IPS DF 19.7 (cell line): ENCODE measurements around the gene EGLN2.
A peak's percentile ranks its signal among the peaks of the same experiment; 100 is the strongest.
"Not testable (repeated sequence)": the region's sequence is repeated elsewhere in the genome, so short reads cannot be mapped to it uniquely, and the experiment has no call there.

Experiments
- DNase-seq: peaks from one replicate; pipeline ENCODE4 v3.0.0-alpha.2; 2013; ENCODE audit warnings: low read depth, low spot score

The EGLN2 gene

DNA sequence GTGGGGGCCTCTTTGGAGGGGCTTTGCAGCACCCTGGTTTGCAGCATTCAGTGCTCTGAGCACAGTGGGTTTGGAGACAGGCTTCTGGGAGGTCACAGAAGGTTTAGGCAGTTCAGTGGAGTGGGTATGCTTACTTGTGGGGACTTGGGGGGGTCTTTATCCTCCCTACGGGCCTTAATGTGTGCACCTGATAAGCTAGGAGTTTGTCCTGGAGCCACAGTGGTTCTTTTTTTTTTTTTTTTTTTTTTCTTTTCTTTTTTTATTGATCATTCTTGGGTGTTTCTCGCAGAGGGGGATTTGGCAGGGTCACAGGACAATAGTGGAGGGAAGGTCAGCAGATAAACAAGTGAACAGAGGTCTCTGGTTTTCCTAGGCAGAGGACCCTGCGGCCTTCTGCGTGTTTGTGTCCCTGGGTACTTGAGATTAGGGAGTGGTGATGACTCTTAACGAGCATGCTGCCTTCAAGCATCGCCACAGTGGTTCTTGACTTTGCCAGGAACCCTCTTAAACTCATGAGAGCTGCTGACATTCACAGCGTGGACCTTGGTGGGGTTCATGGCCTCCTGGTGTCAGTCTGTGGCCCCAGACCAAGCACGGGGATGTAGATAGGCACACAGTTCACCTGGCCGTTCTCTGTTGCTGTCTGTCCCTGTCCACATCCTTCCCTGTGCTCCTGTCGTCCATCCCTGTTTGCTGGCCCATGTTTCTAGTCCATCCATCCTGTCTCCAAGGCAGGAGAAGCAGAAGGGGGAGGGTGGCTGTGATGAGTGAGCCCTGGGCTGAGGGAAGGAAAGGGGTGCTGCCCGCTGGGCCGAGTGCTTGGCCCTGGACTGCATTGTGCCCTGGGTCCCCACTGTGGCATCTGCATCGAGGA is 2.7 kb downstream of the EGLN2 start:
- DNase-seq, result no peak

DNA sequence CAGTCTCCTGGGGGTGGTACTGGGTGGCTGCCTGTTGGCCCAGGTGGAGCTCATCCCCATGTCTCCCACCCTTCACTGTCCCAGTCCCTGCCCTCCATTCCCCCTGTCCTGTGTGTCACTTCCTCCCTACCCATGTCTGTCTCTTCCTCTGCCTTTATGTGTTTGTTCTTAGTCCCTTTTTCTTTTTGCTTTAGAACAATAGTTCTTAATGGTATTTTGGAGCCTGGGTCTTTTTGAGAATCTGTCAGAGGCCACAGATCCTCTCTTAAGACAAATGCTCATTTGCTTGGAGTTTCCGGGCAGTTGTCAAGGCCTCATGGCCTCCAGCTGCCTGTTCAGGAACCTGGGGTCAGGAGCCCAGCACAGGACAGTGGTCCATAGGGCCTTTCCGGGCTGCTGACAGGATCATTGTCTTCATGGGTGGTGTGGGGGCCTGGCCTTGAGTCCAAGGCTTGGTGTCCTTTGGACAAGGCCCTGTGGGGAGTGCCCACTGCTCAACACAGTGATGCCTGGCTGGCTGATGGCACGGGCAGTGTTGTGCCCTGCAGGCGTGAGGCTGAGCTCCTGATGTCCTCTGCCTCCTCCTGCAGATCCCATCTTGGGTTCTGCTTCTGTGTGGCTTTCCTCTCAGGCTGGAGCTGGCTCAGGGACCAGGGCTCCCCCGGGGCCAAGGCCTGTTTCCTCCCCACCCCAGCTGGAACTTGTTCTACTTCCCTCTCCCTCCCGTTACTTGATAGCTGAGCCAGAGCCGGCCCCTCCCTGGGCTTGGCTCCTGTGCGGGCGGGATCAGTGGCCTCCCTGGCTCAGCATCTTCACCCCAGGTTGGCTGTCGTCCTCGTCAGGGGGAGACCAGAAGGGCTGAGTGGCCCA is 3.5 kb downstream of the EGLN2 start:
- no peak for DNase-seq

DNA sequence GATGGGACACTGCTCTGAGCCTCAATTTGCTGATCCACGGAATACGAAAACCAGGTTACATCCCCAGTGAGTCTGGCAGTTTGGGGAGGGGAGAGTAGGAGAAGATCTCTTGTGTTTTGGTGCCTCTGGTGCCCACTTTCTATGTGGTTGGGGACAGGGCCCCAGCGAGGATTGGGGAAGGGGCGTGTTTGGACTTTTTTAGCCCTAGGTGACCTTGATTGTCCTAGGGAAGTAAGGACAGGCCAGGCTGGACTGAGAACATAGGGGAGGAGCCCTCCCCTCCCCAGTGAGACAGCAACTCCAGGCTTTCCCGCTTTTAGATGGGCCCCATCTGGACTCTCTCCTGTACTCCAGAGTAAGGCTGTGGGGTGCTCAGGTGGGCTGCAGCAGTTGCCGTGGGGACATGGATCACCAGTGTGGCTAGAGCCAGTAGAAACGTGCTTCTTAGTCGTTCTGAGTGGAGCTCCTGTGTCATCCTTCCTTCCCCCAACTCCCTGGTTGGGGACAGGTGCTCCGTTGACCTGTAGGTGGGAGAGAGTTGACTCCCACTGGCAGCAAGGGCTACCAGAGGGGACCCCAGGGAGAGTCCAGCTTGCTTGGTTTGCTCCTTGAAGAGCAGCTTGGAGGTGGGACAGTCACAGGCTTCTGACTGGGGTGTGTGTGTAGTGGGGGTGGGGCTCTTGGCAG is 4.3 kb downstream of the EGLN2 start:
- no peak for DNase-seq

DNA sequence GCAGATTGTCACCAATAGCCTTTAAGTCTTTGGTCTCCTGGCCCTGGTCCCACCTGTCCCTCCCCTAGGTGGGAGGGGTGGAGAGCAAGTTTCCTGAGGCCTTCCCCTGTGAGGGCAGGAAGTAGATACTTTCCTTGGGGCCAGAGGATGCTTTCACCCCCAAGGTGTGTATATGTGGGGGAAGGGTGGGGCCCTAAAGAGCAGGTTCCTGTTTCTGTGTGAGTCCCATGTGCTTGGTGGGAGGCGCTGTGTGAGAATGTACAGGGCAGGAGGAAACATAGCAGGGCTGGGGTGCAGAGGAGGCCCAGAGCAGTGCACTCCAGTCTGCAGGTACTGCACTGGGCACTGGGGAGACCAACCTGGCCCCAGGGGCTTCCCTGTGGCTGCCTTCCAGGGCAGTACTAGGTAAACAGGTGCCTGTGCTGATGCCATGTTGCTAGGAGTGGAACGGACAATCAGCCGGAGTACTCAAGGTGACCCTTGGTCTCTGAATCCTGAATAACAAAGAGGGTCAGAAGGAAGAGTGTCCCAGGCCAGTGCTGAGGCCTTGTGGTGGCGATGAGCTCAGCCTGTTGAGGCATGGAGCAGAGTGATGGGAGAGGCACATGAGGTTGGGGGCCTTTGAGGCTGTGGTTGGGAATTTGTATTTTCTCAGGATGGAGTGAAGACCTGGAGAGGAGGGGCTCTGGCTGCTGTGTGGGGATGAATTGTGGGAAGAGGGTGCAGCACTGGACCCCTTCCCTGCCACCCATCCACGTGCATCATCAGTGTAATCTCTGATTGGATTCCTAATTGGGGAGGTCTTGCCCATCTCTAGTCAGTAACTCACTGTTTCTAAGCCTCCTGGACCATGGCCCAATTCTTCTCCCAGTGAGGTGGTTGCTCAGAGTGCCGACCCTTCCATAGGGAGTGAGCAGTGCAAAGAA is 5.1 kb downstream of the EGLN2 start:
- DNase-seq, result no peak

DNA sequence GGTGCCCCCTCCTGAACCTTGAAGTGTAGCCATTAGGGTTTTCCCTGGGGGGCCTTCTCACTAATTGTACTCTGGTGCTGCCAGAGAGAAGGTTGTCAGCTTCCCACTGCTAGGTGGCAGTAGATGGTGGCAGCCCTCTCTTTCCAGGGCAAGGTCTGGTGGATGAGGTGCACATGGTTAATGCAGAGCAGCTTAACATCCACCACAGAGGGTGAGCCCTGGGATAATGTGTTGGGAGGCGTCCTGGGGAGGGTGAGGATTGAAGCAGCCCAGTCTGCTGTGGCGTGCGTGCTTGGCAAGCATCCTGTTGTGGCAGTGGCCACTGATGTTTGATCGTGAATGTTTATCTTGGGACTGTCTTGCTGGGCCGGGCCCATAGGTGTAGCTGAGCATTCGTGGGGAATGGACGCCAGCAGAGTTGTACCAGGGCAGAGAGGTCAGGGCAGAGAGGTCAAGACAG is 5.8 kb downstream of the EGLN2 start:
- DNase-seq, result no peak

DNA sequence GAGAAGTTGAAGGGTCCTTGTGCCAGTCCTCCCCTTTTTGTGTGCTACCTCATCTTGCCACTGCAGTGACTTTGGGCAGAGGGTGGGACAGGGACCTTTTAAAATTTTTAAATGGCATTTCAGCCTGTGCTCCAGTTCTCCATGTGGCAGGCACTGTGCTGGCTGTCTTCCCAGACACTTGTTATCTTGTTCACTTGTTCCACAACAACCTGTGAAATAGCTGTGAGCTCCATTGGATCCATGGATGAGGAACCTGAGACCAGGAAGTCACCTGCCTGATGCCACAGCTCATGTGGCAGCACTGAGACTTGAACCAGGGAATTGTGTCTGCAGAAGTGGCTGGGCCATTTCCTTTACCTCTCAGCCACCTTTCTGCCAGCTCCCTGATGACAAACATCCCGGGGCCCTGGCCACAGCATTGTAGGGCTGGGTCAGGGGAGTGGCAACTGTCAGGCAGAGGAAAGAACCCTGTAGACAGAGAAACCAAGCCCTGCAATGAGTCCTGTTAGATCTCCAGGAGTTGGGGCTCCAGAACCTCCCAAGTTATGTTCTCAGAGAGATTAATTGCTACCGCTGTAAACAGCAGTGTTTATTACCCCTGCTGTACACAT is 6.4 kb downstream of the EGLN2 start:
- DNase-seq, result no peak

DNA sequence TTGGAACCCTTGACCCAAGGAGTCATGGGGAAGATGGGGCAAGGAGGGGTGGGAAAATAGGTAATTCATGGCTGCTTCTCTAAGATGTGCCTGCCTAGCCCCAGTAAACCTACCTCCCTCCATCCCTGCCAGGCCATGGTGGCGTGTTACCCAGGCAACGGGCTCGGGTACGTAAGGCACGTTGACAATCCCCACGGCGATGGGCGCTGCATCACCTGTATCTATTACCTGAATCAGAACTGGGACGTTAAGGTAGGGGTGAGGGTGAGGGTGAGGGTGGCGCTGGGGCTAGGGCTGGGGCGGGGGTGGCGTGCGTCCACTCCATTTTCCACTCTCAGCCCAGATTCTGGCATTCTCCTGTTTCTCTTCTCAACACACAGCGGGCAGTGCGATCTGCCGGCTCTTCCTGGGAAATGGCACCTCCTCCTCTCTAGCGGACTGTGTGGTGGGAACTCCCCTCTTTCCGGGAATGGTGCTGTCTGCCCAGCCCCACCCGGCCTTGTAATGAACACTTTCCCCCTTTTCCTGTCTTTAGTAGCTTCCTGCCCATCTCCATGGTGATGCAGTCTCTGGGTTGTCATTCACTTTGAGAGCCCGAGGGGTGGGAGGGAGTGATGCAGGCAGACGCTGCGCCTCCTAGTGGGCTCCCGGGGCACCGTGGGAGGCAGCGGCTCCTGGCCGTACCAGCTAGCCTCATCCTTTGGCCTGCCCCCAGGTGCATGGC is 7.6 kb downstream of the EGLN2 start:
- DNase-seq, result peak; percentile 97

DNA sequence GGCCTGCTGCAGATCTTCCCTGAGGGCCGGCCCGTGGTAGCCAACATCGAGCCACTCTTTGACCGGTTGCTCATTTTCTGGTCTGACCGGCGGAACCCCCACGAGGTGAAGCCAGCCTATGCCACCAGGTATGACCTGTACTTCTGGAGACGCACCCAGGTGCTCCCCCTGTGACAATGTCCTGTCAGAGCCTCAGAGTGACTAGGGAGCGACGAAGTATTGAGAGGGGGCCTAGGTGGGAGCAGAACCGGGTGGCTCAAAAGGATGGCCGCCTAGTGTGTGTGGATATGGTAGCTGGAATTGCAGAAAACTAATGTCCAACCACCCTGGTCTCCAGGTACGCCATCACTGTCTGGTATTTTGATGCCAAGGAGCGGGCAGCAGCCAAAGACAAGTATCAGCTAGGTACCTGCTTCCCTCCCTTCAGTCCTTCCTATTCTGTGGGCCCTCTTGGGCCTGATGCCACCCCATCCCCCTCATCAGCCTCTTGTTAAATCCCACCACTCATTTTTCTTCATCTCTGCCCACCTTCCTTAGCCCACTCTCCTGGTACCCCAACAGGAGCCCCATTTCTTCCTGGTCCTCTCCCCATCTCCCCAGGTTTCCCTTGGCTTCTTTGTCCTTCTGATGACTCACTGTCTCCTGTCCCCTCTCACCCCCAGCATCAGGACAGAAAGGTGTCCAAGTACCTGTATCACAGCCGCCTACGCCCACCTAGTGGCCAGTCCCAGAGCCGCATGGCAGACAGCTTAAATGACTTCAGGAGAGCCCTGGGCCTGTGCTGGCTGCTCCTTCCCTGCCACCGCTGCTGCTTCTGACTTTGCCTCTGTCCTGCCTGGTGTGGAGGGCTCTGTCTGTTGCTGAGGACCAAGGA is 8.4 kb downstream of the EGLN2 start:
- no peak for DNase-seq

DNA sequence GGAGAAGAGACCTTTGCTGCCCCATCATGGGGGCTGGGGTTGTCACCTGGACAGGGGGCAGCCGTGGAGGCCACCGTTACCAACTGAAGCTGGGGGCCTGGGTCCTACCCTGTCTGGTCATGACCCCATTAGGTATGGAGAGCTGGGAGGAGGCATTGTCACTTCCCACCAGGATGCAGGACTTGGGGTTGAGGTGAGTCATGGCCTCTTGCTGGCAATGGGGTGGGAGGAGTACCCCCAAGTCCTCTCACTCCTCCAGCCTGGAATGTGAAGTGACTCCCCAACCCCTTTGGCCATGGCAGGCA is 9.0 kb downstream of the EGLN2 start:
- DNase-seq, result no peak

DNA sequence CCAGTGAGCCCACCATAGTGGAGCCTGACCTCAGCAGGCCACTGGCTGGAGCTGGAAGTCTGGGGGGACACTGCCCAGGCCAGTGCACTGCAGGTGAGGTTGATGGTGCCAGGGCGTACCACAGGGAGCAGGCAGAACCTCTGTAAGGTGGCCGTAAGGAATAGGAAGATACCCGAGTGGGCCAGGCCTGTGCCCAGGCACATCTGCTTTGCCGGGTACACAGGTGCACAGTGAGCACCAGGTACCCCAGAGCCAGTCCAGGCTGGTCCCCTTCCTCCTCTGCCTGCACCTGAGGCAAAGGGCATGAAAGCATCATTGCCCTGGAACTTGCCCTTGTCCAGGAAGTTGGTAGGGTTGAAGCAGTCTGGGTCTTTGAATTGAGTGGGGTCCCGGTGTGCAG is 9.5 kb downstream of the EGLN2 start:
- DNase-seq, result no peak

DNA sequence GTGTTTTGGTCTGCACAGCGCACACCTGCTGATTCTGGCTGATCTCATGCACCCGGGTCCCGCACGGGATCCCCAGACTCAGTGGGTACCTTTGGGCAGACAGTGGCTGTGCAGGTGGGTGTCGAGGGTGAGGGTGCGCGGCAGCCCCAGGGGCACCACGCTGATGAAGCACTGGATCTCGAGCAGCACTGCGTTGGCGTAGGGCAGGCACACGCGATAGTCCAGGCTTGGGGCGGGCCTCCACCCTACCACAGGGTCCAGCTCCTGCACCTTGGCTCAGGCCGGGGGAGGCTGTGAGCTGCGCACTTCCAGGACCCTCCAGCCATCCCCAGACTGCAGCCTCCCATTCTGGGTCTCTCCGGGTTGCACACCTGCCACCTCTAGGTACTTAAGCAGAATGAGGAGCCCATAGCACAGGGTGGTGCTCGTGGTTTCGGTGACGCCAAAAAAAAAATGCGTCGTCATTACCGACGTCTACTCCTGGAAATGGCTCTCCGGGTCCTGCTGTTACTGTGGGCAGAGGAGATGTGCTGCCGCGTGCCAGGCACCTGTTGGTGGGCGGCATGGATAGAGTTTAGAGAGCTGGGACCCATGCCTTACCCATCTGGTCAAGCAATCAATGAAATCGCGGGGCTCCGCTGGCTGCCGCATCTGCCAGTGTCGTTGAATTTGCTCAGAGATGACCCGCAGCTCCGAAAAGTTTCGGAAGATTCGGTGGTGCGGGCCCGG is 10.5 kb downstream of the EGLN2 start:
- no peak for DNase-seq

DNA sequence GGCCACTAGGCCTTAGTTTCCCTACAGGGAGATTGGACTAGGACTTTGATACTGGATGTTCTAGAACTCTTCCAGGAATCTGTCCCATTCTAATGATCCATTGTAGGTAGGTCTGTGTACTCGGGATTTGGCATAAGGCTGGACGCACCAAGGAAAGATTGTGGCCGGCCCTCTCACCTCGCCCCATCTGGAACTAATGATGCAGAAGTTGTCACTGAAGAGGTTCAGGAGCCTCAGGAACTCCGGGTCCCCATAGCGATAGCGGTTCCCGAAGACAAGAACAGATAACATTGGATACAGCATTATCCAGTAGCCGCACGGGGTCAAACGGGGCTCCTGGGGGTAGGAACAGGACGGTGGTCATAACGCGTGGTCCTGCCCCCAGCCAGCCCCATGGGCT is 11.2 kb downstream of the EGLN2 start:
- DNase-seq, result no peak

DNA sequence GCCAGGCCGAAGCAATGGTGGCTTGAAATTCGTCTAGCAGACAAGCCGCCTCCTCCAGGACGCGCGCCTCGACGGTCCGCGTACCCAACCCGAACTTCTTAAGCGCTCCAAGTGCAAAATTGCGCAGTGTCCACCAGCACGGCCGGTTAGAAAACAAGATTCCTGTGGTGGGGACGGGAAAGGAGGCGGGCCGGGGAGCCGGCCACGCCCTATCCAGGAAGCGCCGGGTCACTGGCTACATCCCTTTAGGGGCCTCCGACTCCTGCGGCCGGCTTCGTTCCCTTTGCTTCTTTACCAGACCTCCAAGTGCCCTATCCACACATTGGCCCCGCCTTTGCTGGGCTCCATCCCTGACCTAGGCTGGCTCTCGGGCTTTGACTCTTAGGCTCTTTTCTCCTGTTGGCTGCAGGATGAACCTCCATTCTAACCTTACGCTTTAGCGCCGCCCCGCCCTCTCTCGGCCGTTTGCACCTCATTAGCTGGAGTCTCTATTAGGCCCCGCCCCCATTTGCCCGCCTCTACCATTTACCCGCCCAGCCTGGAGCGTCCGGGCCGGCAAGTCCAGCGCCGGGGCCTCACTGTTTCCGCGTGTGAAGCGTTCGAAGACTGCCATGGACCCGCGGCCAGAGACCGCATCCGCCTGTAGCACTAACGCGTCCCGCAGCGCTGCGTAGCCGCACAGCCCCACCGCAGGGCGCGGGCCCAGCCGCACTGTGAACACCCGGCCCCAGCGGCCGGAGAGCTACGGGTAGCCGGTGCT is 11.8 kb downstream of the EGLN2 start:
- not testable (repeated sequence) for DNase-seq

DNA sequence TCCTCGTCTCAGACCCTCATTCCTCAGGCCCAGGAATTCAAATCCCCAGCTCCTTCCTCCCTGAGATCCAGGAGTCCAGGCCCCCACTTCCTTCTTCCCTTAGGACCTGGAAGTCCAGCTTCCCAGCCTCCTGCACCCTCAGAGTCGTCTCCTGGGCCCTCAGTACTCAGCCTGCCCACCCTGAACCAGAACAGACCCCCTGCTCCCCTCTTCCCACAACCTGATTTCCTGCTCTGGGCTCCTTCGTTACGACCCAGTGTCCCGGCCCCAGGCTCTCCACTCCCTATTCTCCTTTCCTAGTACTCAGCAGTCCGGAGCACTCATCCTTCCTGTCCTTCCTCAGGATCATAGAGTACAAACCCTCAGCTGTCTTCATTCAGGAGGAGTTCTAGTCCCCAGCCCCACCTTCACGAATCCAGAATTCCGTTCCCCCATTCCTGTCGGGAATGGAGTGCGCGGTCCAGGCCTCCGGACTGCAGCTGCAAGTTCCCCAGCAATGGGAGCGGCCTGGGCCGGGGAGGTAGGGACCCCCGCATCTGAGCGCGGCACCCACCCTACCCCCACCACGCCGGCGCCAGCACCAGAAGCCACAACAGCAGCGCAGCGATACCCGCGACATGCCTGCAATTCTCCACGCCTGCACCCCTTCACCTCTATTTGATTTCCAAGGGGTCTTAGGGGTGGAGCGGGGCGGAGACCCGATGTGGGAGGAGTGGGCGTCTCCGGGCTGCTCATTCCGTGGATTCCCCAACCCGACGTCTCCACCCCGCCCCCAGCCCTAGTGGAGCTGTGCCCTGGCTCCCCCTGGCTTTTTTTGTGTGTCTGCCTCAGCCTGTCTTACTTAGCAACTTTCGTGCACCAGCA is 12.7 kb downstream of the EGLN2 start:
- no peak for DNase-seq

DNA sequence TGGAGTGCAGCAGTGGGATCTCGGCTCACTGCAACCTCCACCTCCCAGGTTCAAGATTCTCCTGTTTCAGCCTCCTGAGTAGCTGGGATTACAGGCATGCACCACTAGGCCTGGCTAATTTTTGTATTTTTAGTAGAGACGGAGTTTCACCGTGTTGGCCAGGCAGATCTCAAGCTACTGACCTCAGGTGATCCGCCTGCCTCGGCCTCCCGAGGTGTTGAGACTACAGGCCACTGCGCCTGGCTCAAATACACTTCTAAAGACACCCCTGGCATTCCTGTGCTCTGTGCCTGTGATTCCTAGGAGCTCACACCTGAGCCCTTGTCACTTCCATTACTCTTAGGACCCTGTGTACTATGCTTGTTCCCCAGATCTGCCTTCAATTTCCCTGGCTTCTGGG is 13.6 kb downstream of the EGLN2 start:
- DNase-seq, result not testable (repeated sequence)

DNA sequence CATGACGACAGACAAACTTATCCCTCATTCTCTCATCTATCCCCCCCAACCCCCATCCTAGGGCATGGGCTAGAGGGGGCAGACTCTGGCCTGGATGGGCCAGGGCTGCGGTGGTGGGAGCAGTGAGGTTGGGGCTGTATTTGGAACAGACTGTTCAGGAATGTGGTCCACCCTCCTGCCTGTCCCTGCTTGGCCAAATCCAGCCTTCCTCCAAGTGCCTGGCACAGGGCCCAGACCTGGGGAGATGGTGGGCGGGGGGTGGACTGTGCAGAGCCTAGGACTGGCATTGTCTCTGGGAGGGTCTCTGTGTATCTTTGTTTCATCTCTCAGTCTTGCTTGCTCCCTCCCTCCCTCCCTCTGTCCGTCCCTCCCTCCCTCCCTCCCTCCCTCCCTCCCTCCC is 14.2 kb downstream of the EGLN2 start:
- no peak for DNase-seq

DNA sequence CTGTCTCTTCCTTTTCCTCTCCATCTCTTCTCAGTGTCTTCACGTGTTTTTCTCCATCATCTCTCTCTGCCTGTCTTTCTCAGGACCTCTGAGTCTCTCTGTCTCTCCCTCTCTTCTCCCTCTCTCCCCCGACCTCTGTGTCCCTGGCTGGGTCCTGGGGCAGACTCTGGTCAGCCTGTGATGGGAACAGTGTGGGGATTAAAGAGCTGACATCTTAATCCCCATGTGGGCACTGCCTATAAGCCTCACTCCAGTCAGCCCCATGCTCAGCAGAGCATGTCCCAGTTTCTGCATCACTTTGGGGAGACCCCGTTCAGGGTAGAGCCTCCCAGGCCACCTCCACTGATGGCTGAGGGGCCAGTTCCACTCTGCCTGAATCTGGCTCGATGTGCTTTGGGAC is 16.2 kb downstream of the EGLN2 start:
- no peak for DNase-seq
